HG02642 (cell line): ENCODE data around the gene GNB1.
"Not testable (repeated sequence)": the region's sequence is repeated elsewhere in the genome, so short reads cannot be mapped to it uniquely, and the experiment has no call there.

ENCODE experiments used
- ATAC-seq: cut with Tn5 transposase; IDR thresholded peaks from one replicate; pipeline ENCODE4 v1.9.1; 2021; ENCODE audit warnings: mild to moderate bottlenecking; ENCODE audit not compliant: unreplicated experiment, poor library complexity

Gene GNB1

GRCh38 chr1:1755426-1755825, 135.5 kb downstream of the GNB1 start:
- no peak for ATAC-seq

- ATAC-seq = no peak
Observed at GRCh38 chr1:1754051-1754815, 136.7 kb downstream of the GNB1 start.

- no peak for ATAC-seq
Observed at GRCh38 chr1:1753607-1754005, 137.3 kb downstream of the GNB1 start.

GRCh38 chr1:1752636-1753606, 138.0 kb downstream of the GNB1 start:
- no peak for ATAC-seq

- no peak for ATAC-seq
Observed at GRCh38 chr1:1752190-1752589, 138.7 kb downstream of the GNB1 start.

GRCh38 chr1:1749941-1750340, 140.9 kb downstream of the GNB1 start:
- ATAC-seq = not testable (repeated sequence)

- no peak for ATAC-seq
Observed at GRCh38 chr1:1748686-1749321, 142.1 kb downstream of the GNB1 start.

- ATAC-seq = peak; percentile 90
Observed at GRCh38 chr1:1746566-1746909, 144.3 kb downstream of the GNB1 start.

- ATAC-seq = peak; percentile 66
Observed at GRCh38 chr1:1745651-1746565, 145.0 kb downstream of the GNB1 start.

GRCh38 chr1:1742529-1742928, 148.4 kb downstream of the GNB1 start:
- not testable (repeated sequence) for ATAC-seq

- not testable (repeated sequence) for ATAC-seq
Observed at GRCh38 chr1:1741013-1741412, 149.9 kb downstream of the GNB1 start.

- not testable (repeated sequence) for ATAC-seq
Observed at GRCh38 chr1:1738799-1739337, 152.0 kb downstream of the GNB1 start.

- ATAC-seq = not testable (repeated sequence)
Observed at GRCh38 chr1:1737675-1738590, 153.0 kb downstream of the GNB1 start.
